PC-3 (cell line): Measurements from ENCODE around the gene OR2AE1. TPM values are rescaled to one million over a fixed set of nuclear protein-coding genes. Genes with fewer than 3 reads are reported as not detected.

Experiments used
- ATAC-seq: fragments of 200-7000 bp; cut with Tn5 transposase; 2 replicates; pipeline ENCODE4 v1.9.1; 2020; ENCODE audit warnings: mild to moderate bottlenecking, moderate library complexity
- BruUV-seq: library from RNA; stranded (reverse); fragments of 400-500 nt; replicated peaks from 2 replicates; lab custom pipeline; 2021; lab: Mats Ljungman, UMichigan
- CTCF ChIA-PET: fragments of 300-600 bp; sonication (Branson Sonifier 250); formaldehyde crosslinking; loops from one replicate; lab custom pipeline; 2022; ENCODE audit warnings: antibody characterized with exemption; lab: Charles Lee
- POLR2A ChIA-PET: fragments of 300-600 bp; sonication (Branson Sonifier 250); formaldehyde crosslinking; loops from one replicate; lab custom pipeline; 2022; ENCODE audit warnings: antibody characterized with exemption; ENCODE audit not compliant: unreplicated experiment; lab: Charles Lee
- DNase-seq: peaks from one replicate; pipeline ENCODE4 v3.0.0-alpha.2; 2015
- H2AFZ ChIP-seq: fragments of 300-600 bp; sonication (generic); 2 replicates; pipeline ENCODE4 v1.6.0; 2016; ENCODE audit warnings: antibody characterized with exemption, low read length
- H3F3A ChIP-seq: fragments of 300-600 bp; sonication (generic); one replicate; pipeline ENCODE4 v1.6.0; 2017; ENCODE audit warnings: antibody characterized with exemption, low read length, control low read depth, mild to moderate bottlenecking; ENCODE audit not compliant: unreplicated experiment
- H3K27ac ChIP-seq: fragments of 300-600 bp; sonication (generic); 2 replicates; pipeline ENCODE4 v1.5.1; 2016; ENCODE audit warnings: mild to moderate bottlenecking, low read length
- H3K27me3 ChIP-seq: fragments of 300-600 bp; sonication (generic); 2 replicates; pipeline ENCODE4 v1.6.1; 2016; ENCODE audit warnings: low read length, mixed read lengths
- H3K36me3 ChIP-seq: fragments of 300-600 bp; sonication (generic); 2 replicates; pipeline ENCODE4 v1.6.1; 2016; ENCODE audit warnings: low read depth, mixed run types, low read length, mixed read lengths
- H3K4me1 ChIP-seq: fragments of 300-600 bp; sonication (generic); 2 replicates; pipeline ENCODE4 v1.5.1; 2016; ENCODE audit warnings: low read length; ENCODE audit not compliant: insufficient read depth
- H3K4me2 ChIP-seq: fragments of 300-600 bp; sonication (generic); 2 replicates; pipeline ENCODE4 v1.6.0; 2016; ENCODE audit warnings: low read length
- H3K4me3 ChIP-seq: fragments of 300-600 bp; sonication (generic); 2 replicates; pipeline ENCODE4 v1.5.1; 2016; ENCODE audit warnings: mild to moderate bottlenecking, low read length, mixed read lengths
- H3K79me2 ChIP-seq: fragments of 300-600 bp; sonication (generic); 2 replicates; pipeline ENCODE4 v1.6.1; 2017; ENCODE audit warnings: low read length, mixed read lengths
- H3K9ac ChIP-seq: fragments of 300-600 bp; sonication (generic); 2 replicates; pipeline ENCODE4 v1.6.0; 2016; ENCODE audit warnings: mild to moderate bottlenecking, low read length
- H3K9me2 ChIP-seq: fragments of 300-600 bp; sonication (generic); replicated peaks from 2 replicates; pipeline ENCODE4 v1.6.1; 2016; ENCODE audit warnings: mixed run types, low read length, mixed read lengths
- H3K9me3 ChIP-seq: fragments of 300-600 bp; sonication (generic); 2 replicates; pipeline ENCODE4 v1.6.1; 2016; ENCODE audit warnings: low read length, mixed read lengths
- H4K20me1 ChIP-seq: fragments of 300-600 bp; sonication (generic); 2 replicates; pipeline ENCODE4 v1.6.1; 2016; ENCODE audit warnings: low read length, mixed read lengths
- EZH2 ChIP-seq: fragments of 300-600 bp; sonication (generic); IDR thresholded peaks from one replicate; pipeline ENCODE4 v1.6.1; 2017; ENCODE audit warnings: antibody characterized with exemption, mild to moderate bottlenecking, low read length; ENCODE audit not compliant: unreplicated experiment
- EZH2phosphoT487 ChIP-seq: fragments of 300-600 bp; sonication (generic); IDR thresholded peaks from 2 replicates; pipeline ENCODE4 v1.6.1; 2018; ENCODE audit warnings: mild to moderate bottlenecking, antibody characterized with exemption, low read length, borderline replicate concordance
- intact Hi-C: fragments of 100-400 bp; cut with micrococcal nuclease; formaldehyde crosslinking; loops from 2 replicates; pipeline ENCODE4 v1.9.0; 2023
- total RNA-seq: library from RNA; depleted of rRNA; stranded (reverse); fragments of >200 nt; gene quantifications from 2 replicates; pipeline ENCODE4 v1.2.3, GENCODE V29; 2014
- TF ChIP-seq, protein P1 (sequence below): fragments of 300-600 bp; sonication (generic); conservative IDR thresholded peaks from 2 replicates; pipeline ENCODE4 v1.5.1; 2017; ENCODE audit warnings: antibody characterized with exemption, low read depth, mild to moderate bottlenecking, low read length

Gene OR2AE1
- total RNA-seq, 1 experiment from 2014 or later, result 0.18 TPM

DNA sequence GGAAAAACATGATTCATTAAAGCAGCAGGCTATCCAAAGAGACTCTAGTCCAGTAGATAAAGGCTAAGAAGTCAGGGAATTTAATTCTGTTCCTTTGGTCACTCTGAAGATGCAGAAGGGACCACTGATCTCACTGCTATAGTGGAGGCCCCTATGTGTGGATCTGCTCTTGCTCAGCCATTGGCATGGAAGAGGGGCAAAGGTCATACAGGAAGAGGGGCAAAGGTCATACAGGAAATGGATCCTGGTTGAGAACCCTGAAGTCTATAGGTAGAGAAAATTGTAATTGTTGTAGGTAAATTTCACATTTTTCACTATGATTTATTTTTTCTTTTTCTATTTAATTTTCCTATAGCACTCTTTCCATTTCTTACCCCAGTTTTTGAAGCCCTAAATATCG lies 21.6 kb downstream of the OR2AE1 start:
- TF ChIP-seq, protein P1, sequence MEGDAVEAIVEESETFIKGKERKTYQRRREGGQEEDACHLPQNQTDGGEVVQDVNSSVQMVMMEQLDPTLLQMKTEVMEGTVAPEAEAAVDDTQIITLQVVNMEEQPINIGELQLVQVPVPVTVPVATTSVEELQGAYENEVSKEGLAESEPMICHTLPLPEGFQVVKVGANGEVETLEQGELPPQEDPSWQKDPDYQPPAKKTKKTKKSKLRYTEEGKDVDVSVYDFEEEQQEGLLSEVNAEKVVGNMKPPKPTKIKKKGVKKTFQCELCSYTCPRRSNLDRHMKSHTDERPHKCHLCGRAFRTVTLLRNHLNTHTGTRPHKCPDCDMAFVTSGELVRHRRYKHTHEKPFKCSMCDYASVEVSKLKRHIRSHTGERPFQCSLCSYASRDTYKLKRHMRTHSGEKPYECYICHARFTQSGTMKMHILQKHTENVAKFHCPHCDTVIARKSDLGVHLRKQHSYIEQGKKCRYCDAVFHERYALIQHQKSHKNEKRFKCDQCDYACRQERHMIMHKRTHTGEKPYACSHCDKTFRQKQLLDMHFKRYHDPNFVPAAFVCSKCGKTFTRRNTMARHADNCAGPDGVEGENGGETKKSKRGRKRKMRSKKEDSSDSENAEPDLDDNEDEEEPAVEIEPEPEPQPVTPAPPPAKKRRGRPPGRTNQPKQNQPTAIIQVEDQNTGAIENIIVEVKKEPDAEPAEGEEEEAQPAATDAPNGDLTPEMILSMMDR, result no peak
- TF ChIP-seq EZH2phosphoT487 (no peak), EZH2 (no peak)
- H3K36me3 ChIP-seq, result no peaks in the 10 kb centered on the region
- ChIA-PET CTCF (no interaction called here), POLR2A (no interaction called here)
- no peaks in the 10 kb centered on the region for H4K20me1 ChIP-seq
- intact Hi-C loops, result no loop called here
- no peak for ATAC-seq
- H3K9me2 ChIP-seq, result no peaks in the 10 kb centered on the region
- no peak for DNase-seq
- H3K9ac ChIP-seq, result no peak overlapping the region
- no peaks in the 10 kb centered on the region for H3K79me2 ChIP-seq
- H3K4me3 ChIP-seq, result no peak overlapping the region
- no peak overlapping the region for H2AFZ ChIP-seq
- H3K27ac ChIP-seq, result no peak overlapping the region
- no peaks in the 10 kb centered on the region; the same call in 1 of the 2 replicates for H3K9me3 ChIP-seq
- H3K4me1 ChIP-seq, result peaks cover 7% of the 10 kb centered on the region
- H3F3A ChIP-seq, result no peaks in the 10 kb centered on the region
- H3K27me3 ChIP-seq, result peaks cover 25% of the 10 kb centered on the region; the same call in 1 of the 2 replicates
- H3K4me2 ChIP-seq, result no peak overlapping the region
- no TSS peak for BruUV-seq

DNA sequence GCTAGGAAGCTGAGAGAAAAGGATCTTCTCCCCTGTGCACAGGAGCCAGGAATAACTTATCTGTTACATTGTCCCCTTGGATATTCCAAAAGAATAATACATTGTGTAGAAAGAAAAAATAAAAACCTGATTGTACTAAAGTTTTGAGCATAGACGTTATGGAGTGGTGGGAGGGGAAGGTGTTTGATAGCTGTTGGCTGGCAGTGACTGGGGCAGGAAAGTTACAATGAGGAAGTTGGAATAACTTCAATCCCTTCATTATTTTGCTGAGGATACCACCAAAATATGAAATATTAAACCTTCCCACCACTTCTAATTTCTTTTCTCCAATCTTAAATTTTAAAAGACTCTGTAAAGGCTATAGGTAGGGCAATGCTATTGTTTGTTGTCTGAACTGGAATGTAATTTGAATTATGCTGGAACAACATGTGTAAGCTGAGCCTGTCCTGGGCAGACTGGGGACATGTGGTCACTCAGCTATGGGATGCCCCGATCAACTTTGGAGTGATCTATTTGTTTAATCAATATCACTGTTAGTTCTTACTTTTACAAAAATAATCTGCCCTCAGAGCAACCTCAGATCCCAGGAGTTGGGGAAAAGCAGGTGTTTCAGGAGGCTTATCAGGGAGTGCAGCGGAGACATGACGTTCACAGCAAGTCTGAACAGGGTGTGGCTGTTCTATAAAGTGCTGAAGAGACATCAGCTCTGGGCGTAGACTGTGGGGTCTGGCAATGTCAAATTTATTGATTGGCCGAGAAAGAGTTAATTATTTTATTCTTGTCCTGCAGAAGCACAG lies 28.2 kb downstream of the OR2AE1 start:
- no peak overlapping the region for H3K27ac ChIP-seq
- H3K9ac ChIP-seq, result no peak overlapping the region
- ChIA-PET POLR2A (interaction anchor here (0.7 kb wide), 1 partner anchor 12 kb away, joined by 4 read pairs; no protein-coding TSS in a partner anchor), CTCF (no interaction called here)
- no peak overlapping the region for H2AFZ ChIP-seq
- H3K79me2 ChIP-seq, result no peaks in the 10 kb centered on the region
- ATAC-seq (no peak), DNase-seq (no peak)
- no peak overlapping the region for H3K4me3 ChIP-seq
- peaks cover 31% of the 10 kb centered on the region; the same call in 1 of the 2 replicates for H3K27me3 ChIP-seq
- H3F3A ChIP-seq, result no peaks in the 10 kb centered on the region
- no peak overlapping the region for H3K4me2 ChIP-seq
- H3K4me1 ChIP-seq, result no peaks in the 10 kb centered on the region
- TF ChIP-seq, protein P1, result no peak
- TF ChIP-seq EZH2phosphoT487, result no peak
- no peak for TF ChIP-seq EZH2
- H4K20me1 ChIP-seq, result no peaks in the 10 kb centered on the region
- intact Hi-C loops, result no loop called here
- H3K36me3 ChIP-seq, result no peaks in the 10 kb centered on the region
- BruUV-seq, result no TSS peak
- H3K9me3 ChIP-seq, result no peaks in the 10 kb centered on the region
- H3K9me2 ChIP-seq, result no peaks in the 10 kb centered on the region

DNA sequence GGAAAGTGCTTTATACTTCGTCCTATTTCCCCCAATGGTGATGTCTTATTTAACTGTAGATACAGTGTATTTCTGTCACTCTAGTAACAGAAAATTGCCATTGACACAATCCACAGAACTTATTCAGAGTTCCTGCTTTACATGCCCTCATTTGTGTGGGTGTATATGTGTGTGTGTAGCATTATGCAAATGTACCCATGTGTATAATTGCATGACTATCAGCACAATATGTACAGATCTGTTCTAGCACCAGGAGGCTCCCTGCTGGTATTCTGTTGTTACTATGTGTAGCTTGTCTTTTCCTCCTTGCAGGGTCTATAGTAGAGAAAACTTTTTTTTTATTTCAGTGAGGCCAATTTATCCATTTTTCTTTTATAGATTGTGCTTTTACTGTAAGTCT lies 32.5 kb downstream of the OR2AE1 start:
- Histone ChIP-seq H3K4me2 (no peak overlapping the region), H3K27me3 (peaks cover 21% of the 10 kb centered on the region; the same call in 1 of the 2 replicates), H3K4me1 (0 out of 2 replicates have a peak, but pooled peaks cover 4% of the 10 kb centered on the region), H3K36me3 (no peaks in the 10 kb centered on the region), H3F3A (no peaks in the 10 kb centered on the region), H3K9me2 (no peaks in the 10 kb centered on the region), H2AFZ (no peak overlapping the region), H3K9me3 (no peaks in the 10 kb centered on the region), H3K27ac (no peak overlapping the region), H3K9ac (no peak overlapping the region), H4K20me1 (no peaks in the 10 kb centered on the region), H3K79me2 (no peaks in the 10 kb centered on the region), H3K4me3 (no peak overlapping the region)
- CTCF ChIA-PET, result no interaction called here
- BruUV-seq, result no TSS peak
- DNase-seq, result no peak
- POLR2A ChIA-PET, result no interaction called here
- intact Hi-C loops, result no loop called here
- no peak for ATAC-seq
- TF ChIP-seq, protein P1, result no peak
- TF ChIP-seq EZH2phosphoT487 (no peak), EZH2 (no peak)
